ENCODE results near the gene COX8A.

Gene COX8A

DNA sequence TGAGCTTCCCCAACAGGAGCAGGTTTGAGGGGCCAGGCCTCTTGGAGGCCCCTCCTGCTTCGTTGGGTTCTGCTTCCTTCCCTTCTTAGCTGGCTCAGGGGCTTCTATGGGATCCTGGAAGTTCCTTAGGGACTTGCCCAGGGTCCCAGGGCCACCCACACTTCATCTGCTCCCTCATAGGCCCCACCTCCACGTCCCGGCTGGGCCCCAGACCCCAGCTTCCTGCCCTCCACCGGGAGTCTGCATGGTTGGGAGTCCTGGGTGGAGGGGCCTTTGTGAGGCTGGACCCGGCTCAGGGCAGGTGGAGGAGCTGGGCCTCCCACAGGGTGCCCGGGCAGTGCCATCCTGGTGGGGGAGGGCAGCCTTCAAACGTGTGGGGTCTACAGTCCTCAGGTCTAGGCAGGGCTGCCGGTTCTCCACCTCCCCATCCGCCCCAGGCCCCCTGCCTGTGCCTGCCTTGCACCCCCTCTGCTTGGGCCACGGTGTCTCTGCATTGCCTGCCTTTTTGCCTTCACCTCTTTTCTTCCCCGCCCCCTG, 23.4 kb downstream of the COX8A start:
- Histone ChIP-seq H3K4me3 (ENCODE audit: low read length) (no peak overlapping the region), H3K9me3 (ENCODE audit: insufficient read depth, low read depth, low read length) (no peaks in the 10 kb centered on the region), H3K9ac (ENCODE audit: low read depth, low read length) (peak overlapping the region; percentile 8; the same call in 1 of the 2 replicates), H3K27ac (ENCODE audit: low read depth, low read length) (no peak overlapping the region), H3K27me3 (ENCODE audit: insufficient read depth, low read length) (peaks cover 20% of the 10 kb centered on the region), H3K36me3 (ENCODE audit: insufficient read depth, low read length) (peaks cover 48% of the 10 kb centered on the region), H3K4me1 (ENCODE audit: insufficient read depth, low read length) (peaks cover 7% of the 10 kb centered on the region; the same call in 1 of the 2 replicates)
- 77% methylated on average over 11 of the region's 11 CpGs for WGBS

DNA sequence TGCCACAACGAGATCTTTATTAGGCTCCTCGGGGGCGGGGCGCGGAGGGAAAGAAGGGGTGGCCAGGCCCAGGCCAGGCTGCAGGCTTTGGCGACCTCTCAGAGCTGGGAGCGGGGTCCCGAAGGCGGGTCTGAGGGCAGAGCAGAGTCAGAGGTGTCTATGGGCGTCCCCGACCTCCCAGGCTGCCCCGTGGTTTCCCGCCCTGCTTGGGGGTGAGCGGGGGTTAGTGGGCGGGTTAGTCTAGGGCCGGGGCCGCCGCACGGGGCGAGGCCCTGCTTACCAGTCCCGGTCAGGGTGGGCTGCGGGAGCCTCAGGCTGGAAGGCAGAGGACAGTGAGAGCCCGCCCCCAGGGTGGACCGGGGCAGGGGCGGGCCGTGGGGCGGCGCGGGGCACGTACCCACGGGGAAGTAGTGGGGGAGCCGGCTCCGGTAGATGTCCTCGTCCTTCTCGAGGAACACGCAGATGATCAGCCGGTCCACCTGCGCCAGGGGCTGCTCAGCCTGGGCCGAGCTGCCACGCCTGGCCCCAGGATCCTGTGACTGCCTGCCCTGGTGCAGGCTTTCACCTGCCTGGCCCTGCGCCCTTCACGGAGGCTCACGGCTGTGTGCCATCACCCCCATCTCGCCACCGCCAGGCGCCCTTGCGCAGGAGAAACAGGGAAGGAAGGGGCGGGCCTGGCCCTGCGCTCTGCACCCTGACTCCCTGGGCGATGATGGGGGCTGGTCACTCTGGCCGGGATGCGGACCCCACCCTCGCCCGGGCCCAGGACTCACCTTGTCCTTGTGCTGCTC, 24.3 kb downstream of the COX8A start:
- peak overlapping the region; percentile 8; the same call in 1 of the 2 replicates for H3K9ac ChIP-seq (ENCODE audit: low read depth, low read length)
- H3K4me3 ChIP-seq (ENCODE audit: low read length): peak overlapping the region; percentile 60
- peaks cover 20% of the 10 kb centered on the region for H3K27me3 ChIP-seq (ENCODE audit: insufficient read depth, low read length)
- H3K4me1 ChIP-seq (ENCODE audit: insufficient read depth, low read length): peaks cover 7% of the 10 kb centered on the region; the same call in 1 of the 2 replicates
- no peaks in the 10 kb centered on the region for H3K9me3 ChIP-seq (ENCODE audit: insufficient read depth, low read depth, low read length)
- peaks cover 42% of the 10 kb centered on the region for H3K36me3 ChIP-seq (ENCODE audit: insufficient read depth, low read length)
- H3K27ac ChIP-seq (ENCODE audit: low read depth, low read length): peak overlapping the region; percentile 40; the same call in 1 of the 2 replicates
- WGBS: 24% methylated on average over 54 of the region's 54 CpGs

DNA sequence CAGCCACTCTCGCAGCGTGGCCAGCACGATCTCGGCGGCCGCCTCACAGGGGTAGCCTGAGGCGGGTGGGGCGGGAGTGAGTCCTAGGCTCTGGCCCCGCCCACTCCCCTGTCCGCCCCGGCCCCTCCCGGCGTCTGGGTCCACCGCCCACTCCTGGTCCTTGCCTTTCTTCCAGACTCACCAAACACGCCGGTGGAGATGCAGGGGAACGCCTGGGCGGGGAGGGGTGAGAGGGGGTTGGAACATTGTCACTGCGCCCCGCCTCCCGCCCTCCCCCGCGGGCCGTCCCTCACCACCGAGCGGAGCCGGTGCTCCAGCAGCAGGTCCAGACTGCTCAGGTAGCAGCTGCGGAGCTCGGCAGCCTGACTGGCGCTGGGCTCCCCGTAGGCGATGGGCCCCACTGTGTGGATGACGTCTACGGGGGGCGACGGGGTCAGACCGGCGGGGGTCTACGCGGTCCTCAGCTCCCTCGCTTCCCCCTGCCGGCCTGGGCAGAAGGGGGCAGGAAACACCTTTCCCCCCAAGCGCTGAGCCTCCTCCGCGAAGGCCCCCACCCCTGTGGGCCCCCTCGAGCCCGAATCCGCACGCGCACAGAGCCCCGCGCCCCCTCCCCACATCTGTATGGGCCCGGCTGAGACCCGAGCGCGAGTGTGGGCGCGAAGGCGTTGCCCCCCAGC, 25.1 kb downstream of the COX8A start:
- peak overlapping the region; percentile 60 for H3K4me3 ChIP-seq (ENCODE audit: low read length)
- H3K36me3 ChIP-seq (ENCODE audit: insufficient read depth, low read length): peaks cover 36% of the 10 kb centered on the region
- H3K9me3 ChIP-seq (ENCODE audit: insufficient read depth, low read depth, low read length): no peaks in the 10 kb centered on the region
- peaks cover 7% of the 10 kb centered on the region; the same call in 1 of the 2 replicates for H3K4me1 ChIP-seq (ENCODE audit: insufficient read depth, low read length)
- H3K27ac ChIP-seq (ENCODE audit: low read depth, low read length): no peak overlapping the region
- peaks cover 20% of the 10 kb centered on the region for H3K27me3 ChIP-seq (ENCODE audit: insufficient read depth, low read length)
- H3K9ac ChIP-seq (ENCODE audit: low read depth, low read length): no peak overlapping the region
- WGBS: 2% methylated on average over 57 of the region's 59 CpGs

DNA sequence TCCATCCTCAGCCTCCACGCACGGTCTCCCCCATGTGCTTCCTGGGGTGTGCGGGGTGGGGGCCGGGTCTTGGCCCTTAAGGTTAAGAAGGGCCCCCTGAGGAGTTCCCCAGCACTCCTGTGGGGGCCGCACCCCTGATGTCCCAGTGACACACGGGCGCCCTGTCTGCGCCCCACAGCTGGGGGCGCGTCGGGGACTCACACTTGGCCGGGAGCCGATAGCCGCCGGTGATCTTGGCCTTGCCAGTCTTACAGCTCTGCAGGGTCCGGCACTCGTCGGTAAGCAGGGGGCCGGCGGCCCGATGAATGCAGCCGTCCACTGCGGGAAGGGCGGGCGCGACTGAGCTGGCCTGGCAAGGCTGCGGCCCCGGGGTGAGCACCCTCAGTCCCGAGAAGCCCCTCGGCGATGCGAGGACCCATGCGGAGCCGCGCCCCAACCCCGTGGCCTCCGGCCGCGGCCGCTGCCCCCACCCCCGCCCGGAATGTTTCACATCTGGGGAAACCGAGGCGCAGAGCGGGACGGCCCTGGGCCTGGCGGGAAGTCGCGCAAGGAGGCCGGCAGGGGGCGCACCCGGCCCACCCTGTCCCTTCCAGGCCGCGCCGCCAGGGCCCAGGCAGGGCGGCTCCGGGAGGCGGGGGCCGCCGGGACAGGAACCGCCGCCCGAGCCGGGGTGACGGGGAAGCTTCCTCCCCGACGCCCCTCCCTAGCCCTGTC, 25.8 kb downstream of the COX8A start:
- Histone ChIP-seq H3K27ac (ENCODE audit: low read depth, low read length) (no peak overlapping the region), H3K27me3 (ENCODE audit: insufficient read depth, low read length) (peaks cover 21% of the 10 kb centered on the region), H3K9me3 (ENCODE audit: insufficient read depth, low read depth, low read length) (no peaks in the 10 kb centered on the region), H3K36me3 (ENCODE audit: insufficient read depth, low read length) (peaks cover 29% of the 10 kb centered on the region), H3K9ac (ENCODE audit: low read depth, low read length) (no peak overlapping the region; the same call in 1 of the 2 replicates), H3K4me3 (ENCODE audit: low read length) (peak overlapping the region; percentile 60), H3K4me1 (ENCODE audit: insufficient read depth, low read length) (peaks cover 7% of the 10 kb centered on the region; the same call in 1 of the 2 replicates)
- 1% methylated on average over 67 of the region's 67 CpGs for WGBS

DNA sequence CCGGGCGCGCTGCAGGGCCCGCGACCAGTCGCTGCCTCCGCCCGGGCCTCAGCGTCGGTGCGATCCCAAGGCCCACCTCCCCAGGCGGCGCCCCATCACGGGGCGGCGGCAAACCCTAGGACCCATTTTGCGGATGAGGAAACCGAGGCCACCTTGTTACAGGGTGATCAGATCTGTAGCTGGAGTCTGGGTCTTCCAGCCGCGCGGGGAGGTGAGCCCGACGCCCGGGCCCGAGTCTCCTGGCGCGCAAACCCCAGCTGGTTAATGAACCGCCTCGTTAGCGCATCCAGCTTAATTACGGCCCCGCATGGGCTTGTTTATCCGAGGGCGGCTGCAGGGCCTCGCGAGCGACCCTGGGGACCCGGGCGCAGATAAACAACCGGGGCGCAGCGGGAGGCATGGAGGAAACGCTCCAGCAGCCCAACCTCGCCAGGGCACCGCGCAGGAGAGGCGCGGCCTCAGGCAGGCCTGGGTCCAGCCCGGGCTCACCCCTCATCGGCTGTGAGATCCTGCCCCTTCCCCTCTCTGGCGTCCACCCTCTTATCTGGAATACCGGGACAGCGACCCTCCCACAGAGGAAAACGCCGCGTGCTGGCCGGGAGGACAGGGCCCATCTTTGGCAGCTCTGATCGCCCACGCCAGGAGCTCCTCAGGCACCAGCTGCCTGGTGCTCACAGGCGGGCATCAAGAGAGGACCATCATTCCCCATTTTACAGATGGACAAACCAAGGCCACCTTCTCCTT, 26.5 kb downstream of the COX8A start:
- H3K4me3 ChIP-seq (ENCODE audit: low read length): peak overlapping the region; percentile 29
- H3K4me1 ChIP-seq (ENCODE audit: insufficient read depth, low read length): peaks cover 7% of the 10 kb centered on the region; the same call in 1 of the 2 replicates
- H3K27me3 ChIP-seq (ENCODE audit: insufficient read depth, low read length): peaks cover 28% of the 10 kb centered on the region
- H3K9me3 ChIP-seq (ENCODE audit: insufficient read depth, low read depth, low read length): no peaks in the 10 kb centered on the region
- peaks cover 22% of the 10 kb centered on the region for H3K36me3 ChIP-seq (ENCODE audit: insufficient read depth, low read length)
- 57% methylated on average over 60 of the region's 60 CpGs for WGBS
- no peak overlapping the region; the same call in 1 of the 2 replicates for H3K9ac ChIP-seq (ENCODE audit: low read depth, low read length)
- H3K27ac ChIP-seq (ENCODE audit: low read depth, low read length): no peak overlapping the region

DNA sequence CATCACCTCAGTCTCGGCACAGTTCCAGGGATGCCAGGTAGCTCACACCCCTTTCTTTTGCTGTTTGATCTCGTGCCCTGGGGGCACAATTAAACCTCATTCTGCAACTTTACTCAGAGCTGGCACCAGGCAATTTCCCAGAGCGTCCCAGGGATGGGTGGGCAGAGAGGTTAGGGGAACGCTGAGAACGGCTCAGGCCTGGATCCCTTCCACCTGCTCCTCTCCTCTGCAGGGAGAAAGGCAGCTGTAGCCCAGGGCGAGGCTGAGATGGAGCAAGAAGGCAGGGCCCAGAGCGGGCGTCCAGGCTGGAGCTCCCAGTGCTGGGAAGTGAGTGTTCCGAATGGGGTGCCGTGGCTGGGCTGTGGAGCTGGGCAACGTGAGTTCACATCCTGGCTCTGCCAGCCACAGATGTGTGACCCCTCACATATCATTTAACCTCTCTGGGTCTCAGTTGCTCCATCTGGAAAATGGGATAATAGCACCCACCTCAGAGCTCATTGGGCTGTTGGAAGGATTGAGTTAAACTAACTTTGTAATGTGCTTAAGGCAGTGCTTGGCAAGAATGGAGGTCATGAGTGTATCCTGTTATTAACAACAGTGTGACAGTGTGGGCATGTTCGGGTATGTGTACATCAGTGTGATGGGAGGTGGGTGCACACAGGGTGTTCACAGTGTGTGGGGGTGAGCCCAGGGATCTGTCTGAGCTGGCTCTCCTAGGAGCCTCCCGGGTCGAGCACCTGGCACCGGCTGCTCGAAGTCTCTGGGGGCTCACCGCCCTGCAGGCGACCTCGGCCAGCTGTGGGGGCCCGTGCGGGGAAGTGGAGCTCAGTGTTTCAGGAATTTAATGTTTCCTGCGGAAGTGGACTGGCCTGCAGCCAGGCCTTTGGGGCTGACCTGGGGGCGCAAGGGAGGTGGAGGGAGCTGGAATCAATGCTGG, 27.3 kb downstream of the COX8A start:
- peaks cover 36% of the 10 kb centered on the region for H3K27me3 ChIP-seq (ENCODE audit: insufficient read depth, low read length)
- H3K9ac ChIP-seq (ENCODE audit: low read depth, low read length): no peak overlapping the region
- H3K9me3 ChIP-seq (ENCODE audit: insufficient read depth, low read depth, low read length): no peaks in the 10 kb centered on the region
- no peak overlapping the region for H3K27ac ChIP-seq (ENCODE audit: low read depth, low read length)
- H3K36me3 ChIP-seq (ENCODE audit: insufficient read depth, low read length): peaks cover 14% of the 10 kb centered on the region
- H3K4me1 ChIP-seq (ENCODE audit: insufficient read depth, low read length): peaks cover 7% of the 10 kb centered on the region
- no peak overlapping the region for H3K4me3 ChIP-seq (ENCODE audit: low read length)
- 87% methylated on average over 23 of the region's 23 CpGs for WGBS

DNA sequence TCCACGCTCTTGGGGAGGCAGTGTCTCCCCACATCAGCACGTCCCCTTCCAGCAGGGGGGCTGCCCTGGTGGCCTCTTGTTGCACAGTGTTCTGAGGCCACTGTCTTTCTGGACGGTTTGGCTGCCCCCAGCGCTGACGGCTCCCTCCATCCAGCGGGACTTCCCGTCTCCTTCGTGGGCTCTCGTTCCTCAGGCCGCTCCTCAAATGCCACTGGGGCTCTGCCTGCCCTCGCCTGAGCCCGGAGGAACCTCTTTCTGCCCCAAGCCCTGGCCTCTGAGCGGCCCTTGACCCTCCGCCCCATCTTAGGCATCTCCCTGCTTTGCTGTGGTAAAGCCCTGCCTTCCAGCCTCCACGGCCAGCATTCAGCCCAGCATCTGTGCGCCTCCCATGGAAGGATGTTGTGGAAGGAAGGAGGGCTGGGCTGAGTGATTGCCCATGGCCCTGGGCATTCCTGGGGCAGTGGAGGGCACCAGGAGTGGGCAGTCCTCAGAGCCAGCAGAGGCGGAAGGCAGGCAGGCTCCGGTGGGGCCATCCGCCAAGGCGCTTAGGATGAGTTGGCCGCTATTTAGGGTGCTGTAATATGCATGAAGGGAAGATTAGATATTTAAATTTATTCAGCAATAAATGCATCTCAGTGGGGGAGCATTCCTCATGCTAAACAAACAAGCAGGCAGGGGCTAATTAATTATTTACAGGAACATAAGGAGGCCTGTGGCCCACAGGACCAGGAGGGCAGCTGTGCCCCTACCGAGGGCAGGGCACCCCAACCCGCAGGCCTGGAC, 29.6 kb downstream of the COX8A start:
- Histone ChIP-seq H3K4me1 (ENCODE audit: insufficient read depth, low read length) (peaks cover 4% of the 10 kb centered on the region), H3K9ac (ENCODE audit: low read depth, low read length) (no peak overlapping the region), H3K27ac (ENCODE audit: low read depth, low read length) (no peak overlapping the region), H3K9me3 (ENCODE audit: insufficient read depth, low read depth, low read length) (no peaks in the 10 kb centered on the region), H3K27me3 (ENCODE audit: insufficient read depth, low read length) (peaks cover 59% of the 10 kb centered on the region), H3K4me3 (ENCODE audit: low read length) (no peak overlapping the region), H3K36me3 (ENCODE audit: insufficient read depth, low read length) (no peaks in the 10 kb centered on the region)
- 78% methylated on average over 23 of the region's 23 CpGs for WGBS

DNA sequence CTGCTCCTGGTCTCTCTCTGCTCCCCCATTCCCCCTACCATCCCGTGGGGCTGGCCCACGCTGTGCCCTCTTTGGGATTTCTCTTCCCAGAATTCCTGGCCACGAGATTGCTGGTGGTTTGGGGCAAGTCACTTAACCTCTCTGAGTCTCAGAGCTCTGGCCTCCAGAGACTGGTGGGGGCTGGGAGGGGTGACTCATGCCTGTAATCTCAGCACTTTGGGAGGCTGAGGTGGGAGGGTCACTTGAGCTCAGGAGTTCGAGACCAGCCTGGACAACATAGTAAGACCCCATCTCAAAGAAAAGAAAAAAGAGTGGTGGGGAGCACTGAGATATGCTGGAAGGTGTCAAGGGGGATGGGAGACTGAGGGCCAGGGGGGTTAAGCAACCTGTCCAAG, 30.2 kb downstream of the COX8A start:
- Histone ChIP-seq H3K27ac (ENCODE audit: low read depth, low read length) (no peak overlapping the region), H3K36me3 (ENCODE audit: insufficient read depth, low read length) (no peaks in the 10 kb centered on the region), H3K27me3 (ENCODE audit: insufficient read depth, low read length) (peaks cover 64% of the 10 kb centered on the region), H3K4me3 (ENCODE audit: low read length) (no peak overlapping the region), H3K9me3 (ENCODE audit: insufficient read depth, low read depth, low read length) (no peaks in the 10 kb centered on the region), H3K9ac (ENCODE audit: low read depth, low read length) (no peak overlapping the region), H3K4me1 (ENCODE audit: insufficient read depth, low read length) (peaks cover 4% of the 10 kb centered on the region)
- 74% methylated on average over 4 of the region's 4 CpGs for WGBS

DNA sequence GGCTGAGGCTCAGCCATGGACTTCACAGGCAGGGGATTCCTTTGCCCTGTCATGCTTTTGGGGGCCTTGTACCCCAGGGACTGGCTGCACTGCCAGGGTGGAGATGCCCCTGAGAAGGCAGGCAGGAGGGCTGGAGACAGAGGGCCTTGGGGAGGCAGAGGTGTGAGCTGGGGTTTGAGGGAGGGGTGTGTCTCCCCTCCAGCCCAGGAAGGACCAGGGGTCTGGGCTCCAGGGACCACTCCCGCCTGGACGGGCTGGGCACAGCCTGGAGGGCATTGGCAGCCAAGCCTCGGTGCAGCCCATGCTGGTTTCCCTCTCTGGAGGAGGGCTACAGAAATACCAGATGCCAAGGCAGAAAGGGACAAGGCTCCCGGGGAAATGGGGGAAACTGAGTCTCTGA, 31.3 kb downstream of the COX8A start:
- Histone ChIP-seq H3K4me3 (ENCODE audit: low read length) (no peak overlapping the region), H3K27me3 (ENCODE audit: insufficient read depth, low read length) (peaks cover 58% of the 10 kb centered on the region), H3K9ac (ENCODE audit: low read depth, low read length) (no peak overlapping the region), H3K36me3 (ENCODE audit: insufficient read depth, low read length) (no peaks in the 10 kb centered on the region), H3K27ac (ENCODE audit: low read depth, low read length) (no peak overlapping the region), H3K9me3 (ENCODE audit: insufficient read depth, low read depth, low read length) (no peaks in the 10 kb centered on the region), H3K4me1 (ENCODE audit: insufficient read depth, low read length) (peaks cover 4% of the 10 kb centered on the region)
- WGBS: 83% methylated on average over 4 of the region's 4 CpGs

All from HUES64 (cell line).